ENCODE measurements around the gene CLEC17A.
"Not testable (repeated sequence)": the region's sequence is repeated elsewhere in the genome, so short reads cannot be mapped to it uniquely, and the experiment has no call there.

The CLEC17A gene, protein sequence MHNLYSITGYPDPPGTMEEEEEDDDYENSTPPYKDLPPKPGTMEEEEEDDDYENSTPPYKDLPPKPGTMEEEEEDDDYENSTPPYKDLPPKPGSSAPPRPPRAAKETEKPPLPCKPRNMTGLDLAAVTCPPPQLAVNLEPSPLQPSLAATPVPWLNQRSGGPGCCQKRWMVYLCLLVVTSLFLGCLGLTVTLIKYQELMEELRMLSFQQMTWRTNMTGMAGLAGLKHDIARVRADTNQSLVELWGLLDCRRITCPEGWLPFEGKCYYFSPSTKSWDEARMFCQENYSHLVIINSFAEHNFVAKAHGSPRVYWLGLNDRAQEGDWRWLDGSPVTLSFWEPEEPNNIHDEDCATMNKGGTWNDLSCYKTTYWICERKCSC

GRCh38 chr19:14582894-14583340 lies at the start of gene CLEC17A:
Gene CLEC17A (plus strand): TSS chr19:14583084. CDS start chr19:14583161, 77 bp downstream.
- no peak for DNase-seq (ENCODE audit: low spot score)

DNA sequence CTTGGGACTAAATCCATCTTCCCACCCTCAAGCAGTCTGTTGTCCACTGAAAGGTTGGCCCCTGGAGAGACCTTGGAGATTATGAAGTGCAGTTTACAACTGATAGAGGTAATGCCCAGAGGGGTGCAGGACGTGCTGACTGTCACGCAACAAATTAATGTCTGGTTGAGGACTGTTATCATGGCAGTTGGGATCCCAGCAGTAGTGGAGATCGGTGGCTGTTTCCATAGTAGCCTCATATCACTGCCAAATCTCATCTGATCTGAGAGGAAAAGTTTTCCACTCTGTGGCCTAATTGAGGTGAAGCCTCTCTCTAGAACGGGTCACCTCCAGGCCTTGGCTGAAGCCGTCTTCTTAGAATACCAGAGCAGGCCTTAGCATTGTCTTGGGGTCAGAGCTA lies 49.4 kb upstream of the CLEC17A start:
- no peak for DNase-seq (ENCODE audit: low spot score)

DNA sequence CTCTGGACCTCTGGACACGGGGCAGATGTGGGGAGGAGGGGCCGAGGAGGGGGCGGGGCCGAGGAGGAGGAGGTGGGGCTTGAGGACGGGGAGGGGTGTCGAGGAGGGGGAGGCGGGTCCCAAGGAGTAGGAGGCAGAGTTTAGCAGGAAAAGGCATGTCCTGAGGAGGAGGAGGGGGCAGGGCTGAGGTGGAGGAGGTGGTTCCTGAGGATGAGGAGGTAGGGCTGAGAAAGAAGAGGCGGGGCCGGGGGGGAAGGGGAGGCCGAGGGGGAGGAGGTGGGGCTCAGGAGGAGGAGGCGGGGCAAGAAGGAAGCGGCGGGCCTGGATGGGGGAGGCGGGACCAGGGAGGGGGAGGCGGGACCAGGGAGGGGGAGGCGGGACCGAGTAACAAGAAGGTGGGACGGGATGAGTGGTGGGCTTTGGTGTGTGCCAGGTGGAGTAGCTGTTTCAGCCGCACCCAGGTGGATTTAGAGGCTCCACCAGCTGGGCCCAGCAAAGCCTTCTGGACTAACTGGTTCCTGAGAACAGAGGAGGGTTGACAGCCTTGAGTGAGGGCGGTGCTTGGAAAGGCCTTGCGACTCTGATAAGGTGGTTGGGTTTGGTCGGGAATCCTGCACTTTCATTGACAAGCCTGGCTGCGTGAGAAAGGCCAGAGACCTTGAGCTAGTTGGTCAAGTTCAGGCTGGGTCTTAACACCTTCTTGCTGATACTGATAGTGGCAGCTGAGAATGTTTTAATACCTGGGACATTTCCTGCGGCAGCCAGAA lies 45.8 kb upstream of the CLEC17A start:
- DNase-seq (ENCODE audit: low spot score) = no peak

DNA sequence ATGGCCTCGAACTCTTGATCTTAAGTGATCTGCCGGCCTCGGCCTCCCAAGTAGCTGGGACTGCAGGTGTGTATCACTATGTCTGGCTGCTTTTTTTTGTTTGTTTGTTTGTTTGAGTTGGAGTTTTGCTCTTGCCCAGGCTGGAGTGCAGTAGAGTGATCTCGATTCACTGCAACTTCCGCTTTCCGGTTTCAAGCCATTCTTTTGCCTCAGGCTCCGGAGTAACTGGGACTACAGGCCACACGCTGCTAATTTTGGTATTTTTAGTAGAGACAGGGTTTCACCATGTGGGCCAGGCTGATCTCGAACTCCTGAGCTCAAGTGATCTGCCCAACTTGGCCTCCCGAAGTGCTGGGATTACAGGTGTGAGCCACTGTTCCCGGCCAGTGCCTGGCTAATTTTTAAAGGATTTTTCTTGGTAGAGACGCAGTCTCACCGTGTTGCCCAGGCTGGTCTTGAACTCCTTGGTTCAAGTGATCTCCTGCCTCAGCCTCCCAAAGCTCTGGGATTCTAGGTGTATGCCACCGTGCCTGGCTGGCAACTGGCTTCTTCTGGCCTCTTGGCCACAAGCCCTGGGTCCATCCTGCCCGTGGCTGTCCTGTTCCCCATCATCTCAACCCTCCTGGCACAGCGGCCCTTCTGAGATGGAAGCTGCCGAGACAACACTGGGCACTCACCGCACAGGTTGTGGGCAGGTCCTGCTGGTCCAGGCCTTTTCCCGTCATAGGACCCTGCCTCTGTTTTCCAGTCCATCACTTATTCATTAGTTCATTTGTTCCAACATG lies 42.0 kb upstream of the CLEC17A start:
- DNase-seq (ENCODE audit: low spot score) = no peak

DNA sequence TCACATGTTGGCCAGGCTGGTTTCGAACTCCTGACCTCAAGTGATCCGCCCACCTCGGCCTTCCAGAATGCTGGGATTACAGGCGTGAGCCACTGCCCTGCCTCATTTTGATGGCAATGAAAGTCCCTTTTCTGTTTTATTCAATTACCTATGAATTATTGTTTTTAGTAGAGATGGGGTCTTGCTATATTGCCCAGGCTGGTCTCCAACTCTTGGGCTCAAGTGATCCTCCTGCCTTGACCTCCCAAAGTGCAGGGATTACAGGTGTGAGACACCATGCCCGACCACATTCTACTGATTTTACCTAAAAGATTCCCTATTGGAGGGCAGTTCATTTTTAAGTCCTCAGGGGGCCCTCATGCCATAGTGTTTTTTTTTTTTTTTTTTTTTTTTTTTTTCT lies 40.9 kb upstream of the CLEC17A start:
- DNase-seq (ENCODE audit: low spot score) = not testable (repeated sequence)

- peak; percentile 69 for DNase-seq (ENCODE audit: low spot score)
These were observed 40.1 kb upstream of the CLEC17A start for GRCh38 chr19:14542711-14543328.

DNA sequence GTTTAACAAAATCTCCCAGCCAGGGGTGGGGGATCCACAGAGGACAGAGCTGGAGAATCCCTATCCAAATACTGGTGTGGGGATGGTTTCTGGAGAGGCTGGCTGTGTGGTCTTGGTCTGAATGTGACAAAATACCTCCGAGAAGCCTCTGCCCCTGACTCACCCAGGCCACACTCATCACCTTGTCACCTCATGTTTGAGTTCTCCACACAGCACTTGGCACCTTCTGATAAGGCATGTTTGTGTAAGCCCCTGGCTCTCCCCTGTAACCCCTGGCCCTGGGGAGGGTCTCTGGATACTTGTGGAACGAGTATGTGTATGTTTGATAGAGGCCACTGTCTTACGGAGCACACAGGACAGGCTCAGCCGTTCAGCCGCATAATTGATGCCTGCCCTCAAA lies 38.8 kb upstream of the CLEC17A start:
- DNase-seq (ENCODE audit: low spot score) = no peak

DNA sequence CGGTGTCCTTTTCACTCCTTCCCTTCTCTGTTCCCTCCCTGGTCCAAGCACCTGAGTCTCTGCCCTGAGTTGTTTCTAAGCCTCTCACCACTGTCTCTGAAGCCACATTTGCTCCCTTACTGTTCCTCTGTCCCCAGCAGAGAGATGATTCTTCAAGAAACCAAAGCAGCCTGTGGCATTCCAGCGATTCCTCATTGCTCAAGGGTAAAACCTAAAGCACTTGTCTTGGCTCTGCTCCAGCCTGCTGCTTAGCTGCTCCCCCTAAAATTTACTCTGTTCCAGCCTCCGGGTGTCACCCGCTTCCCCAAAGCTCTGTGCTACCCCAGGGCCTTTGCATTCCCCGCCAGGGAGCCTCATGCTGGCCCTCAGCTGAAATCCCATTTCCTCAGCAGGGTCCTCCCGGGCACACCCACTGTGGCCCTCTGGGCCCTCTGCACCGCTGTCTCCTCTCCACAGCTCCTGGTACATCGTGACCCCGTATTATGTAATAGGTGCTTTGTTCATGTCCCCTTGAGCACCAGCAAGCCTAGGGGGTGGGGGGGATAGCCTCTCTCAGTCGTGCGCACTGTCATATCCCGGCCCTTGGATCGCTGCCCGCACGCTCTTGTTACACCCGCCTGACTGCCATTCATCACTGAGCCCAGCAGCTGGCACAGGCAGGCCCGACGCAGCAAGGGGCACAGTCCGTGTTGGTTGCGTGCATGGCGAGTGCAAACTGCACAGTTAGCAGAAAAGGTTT lies 37.7 kb upstream of the CLEC17A start:
- DNase-seq (ENCODE audit: low spot score) = peak; percentile 98

DNA sequence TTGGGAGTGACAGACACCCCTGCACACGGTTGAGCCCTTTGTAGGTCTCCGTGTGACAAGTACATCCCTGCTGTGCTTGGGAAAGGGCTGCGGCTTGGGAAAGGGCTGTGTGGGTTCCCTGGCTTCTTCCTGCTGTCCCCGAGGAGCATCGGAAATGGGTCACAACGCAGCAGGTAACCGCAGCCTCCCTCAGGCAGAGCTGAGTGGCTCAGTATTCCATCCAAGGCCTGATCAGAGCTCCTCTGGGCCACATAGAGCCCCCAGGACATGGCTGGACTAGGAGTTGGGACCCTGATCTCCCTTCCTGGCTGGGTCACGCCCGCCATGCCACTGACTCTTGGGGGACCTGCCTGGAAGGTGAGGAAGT lies 37.2 kb upstream of the CLEC17A start:
- DNase-seq (ENCODE audit: low spot score) = no peak

- no peak for DNase-seq (ENCODE audit: low spot score)
These were observed 32.6 kb upstream of the CLEC17A start for GRCh38 chr19:14550201-14550754.

GRCh38 chr19:14551134-14552005 lies 31.5 kb upstream of the CLEC17A start:
- peak; percentile 54 for DNase-seq (ENCODE audit: low spot score)

DNA sequence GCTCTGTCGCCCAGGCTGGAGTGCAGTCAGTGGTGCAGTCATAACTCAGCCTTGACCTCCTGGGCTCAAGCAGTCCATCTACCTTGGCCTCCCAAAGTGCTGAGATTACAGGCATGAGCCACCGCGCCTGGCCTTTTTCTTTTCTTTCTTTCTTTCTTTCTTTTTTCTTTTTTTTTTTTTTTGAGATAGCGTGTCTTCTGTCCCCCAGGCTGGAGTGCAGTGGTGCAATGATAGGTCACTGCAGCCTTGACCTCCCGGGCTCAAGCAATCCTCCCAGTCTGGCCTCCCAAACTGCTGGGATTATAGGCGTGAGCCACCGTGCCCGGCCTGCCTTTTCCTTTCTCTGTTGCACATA lies 30.9 kb upstream of the CLEC17A start:
- not testable (repeated sequence) for DNase-seq (ENCODE audit: low spot score)

DNA sequence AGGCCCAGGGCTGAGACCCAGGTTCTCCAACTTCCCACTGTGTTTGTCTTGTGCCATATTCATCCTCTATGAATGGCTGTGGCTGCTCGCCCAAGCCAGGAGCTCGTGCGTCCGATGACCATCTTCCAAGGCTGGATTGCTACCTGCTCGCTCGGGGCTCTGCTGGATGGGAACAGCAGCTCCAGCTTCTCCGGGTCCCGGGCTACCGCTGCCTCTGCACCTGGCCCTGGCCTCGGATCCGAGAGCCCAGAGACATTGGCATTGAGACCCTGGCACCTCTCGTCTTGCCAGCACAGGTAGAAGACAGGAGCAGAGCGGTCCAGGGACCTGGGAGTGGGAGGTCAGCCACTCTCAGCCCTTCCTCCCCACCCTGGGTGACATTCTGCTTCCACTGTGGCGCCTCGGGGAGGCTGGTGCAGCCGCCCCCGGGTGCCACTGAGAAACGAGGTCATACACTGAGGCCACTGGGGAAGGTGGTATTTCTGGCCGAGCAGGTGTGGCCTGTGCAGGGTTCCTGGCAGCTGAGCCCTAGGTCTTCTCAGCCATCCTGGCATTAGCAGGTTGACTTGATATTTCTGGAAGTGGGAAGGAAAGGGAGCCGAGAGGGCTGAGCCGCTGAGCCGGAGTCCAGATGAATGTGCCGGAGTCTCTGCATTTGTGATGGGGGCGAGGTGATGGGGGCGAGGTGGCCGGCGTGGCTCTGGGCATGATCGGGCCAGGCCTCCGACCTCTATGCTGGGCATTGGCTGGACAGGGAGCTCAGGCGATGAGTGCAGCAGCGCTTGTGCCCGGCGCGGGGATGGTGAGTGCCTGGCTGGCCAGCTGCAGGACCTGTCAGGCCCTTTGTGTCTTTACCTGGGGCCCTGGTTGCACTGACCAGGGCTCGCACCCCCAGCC lies 29.6 kb upstream of the CLEC17A start:
- no peak for DNase-seq (ENCODE audit: low spot score)

GRCh38 chr19:14553939-14554243 lies 29.0 kb upstream of the CLEC17A start:
- no peak for DNase-seq (ENCODE audit: low spot score)

DNA sequence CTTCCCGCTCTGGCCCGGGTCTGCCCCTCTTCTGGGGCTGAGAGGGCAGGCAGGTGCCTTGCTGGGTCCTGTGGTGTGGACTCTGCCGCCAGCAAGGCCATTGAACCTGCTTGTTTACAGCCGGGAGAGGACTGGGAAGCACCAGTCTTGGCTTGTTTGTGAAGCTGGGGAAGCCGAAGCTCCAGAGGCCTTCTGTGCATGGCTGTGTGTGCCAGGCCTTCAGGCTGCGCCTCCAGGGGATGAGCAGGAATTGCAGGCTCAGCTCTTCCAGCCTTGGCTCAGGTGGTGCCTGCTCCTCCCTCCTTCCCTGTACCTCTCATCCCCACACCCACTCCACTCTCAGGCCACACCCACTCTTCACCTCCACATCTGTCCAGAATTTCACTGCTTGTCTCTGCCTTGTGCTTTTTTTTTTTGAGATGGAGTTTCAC lies 28.5 kb upstream of the CLEC17A start:
- DNase-seq (ENCODE audit: low spot score) = peak; percentile 66

GRCh38 chr19:14555918-14556661 lies 26.8 kb upstream of the CLEC17A start:
- DNase-seq (ENCODE audit: low spot score) = no peak

- DNase-seq (ENCODE audit: low spot score) = peak; percentile 94
These were observed 26.2 kb upstream of the CLEC17A start for GRCh38 chr19:14556662-14557188.

GRCh38 chr19:14558370-14559066 lies 24.4 kb upstream of the CLEC17A start:
- no peak for DNase-seq (ENCODE audit: low spot score)
